Measurements from ENCODE around the gene KRTAP9-2.
"Not testable (repeated sequence)": the region's sequence is repeated elsewhere in the genome, so short reads cannot be mapped to it uniquely, and the experiment has no call there.

Gene KRTAP9-2

GRCh38 chr17:41185001-41185400 lies 41.4 kb upstream of the KRTAP9-2 start:
- TF ChIP-seq EZH2phosphoT487 (IDR thresholded peaks at IDR 0.05; ENCODE audit: borderline replicate concordance) (no peak), CTCF (conservative IDR thresholded peaks at IDR 0.05; ENCODE audit: low read length) (no peak)
- H3K9ac ChIP-seq (ENCODE audit: low read depth, low read length, poor library complexity, severe bottlenecking): no peak overlapping the region
- no peaks in the 10 kb centered on the region for H4K20me1 ChIP-seq (ENCODE audit: insufficient read depth, low read length, poor library complexity, severe bottlenecking)
- no peaks in the 10 kb centered on the region for H3F3A ChIP-seq (ENCODE audit: low read depth)
- H3K4me2 ChIP-seq (ENCODE audit: low read depth, low read length, poor library complexity, severe bottlenecking): no peak overlapping the region
- H2AFZ ChIP-seq (ENCODE audit: low read length): no peak overlapping the region
- no peaks in the 10 kb centered on the region for H3K9me2 ChIP-seq (replicated peaks; ENCODE audit: low read depth, low read length)
- no peaks in the 10 kb centered on the region for H3K27me3 ChIP-seq (ENCODE audit: insufficient read depth, low read length, poor library complexity, severe bottlenecking)
- H3K79me2 ChIP-seq (ENCODE audit: insufficient read depth, low read length): no peaks in the 10 kb centered on the region
- no peaks in the 10 kb centered on the region for H3K9me3 ChIP-seq (ENCODE audit: insufficient read depth, low read depth, low read length)
- no peaks in the 10 kb centered on the region for H3K4me1 ChIP-seq (ENCODE audit: insufficient read depth, low read length, poor library complexity, severe bottlenecking)
- H3K36me3 ChIP-seq (ENCODE audit: insufficient read depth, low read length): no peaks in the 10 kb centered on the region
- no peak overlapping the region for H3K4me3 ChIP-seq (ENCODE audit: low read length, poor library complexity, severe bottlenecking)

- Histone ChIP-seq H3K4me1 (ENCODE audit: insufficient read depth, low read length, poor library complexity, severe bottlenecking) (no peaks in the 10 kb centered on the region), H4K20me1 (ENCODE audit: insufficient read depth, low read length, poor library complexity, severe bottlenecking) (no peaks in the 10 kb centered on the region), H3K79me2 (ENCODE audit: insufficient read depth, low read length) (no peaks in the 10 kb centered on the region), H3K36me3 (ENCODE audit: insufficient read depth, low read length) (no peaks in the 10 kb centered on the region), H3K4me3 (ENCODE audit: low read length, poor library complexity, severe bottlenecking) (no peak overlapping the region), H2AFZ (ENCODE audit: low read length) (no peak overlapping the region), H3K9me2 (replicated peaks; ENCODE audit: low read depth, low read length) (no peaks in the 10 kb centered on the region), H3K9me3 (ENCODE audit: insufficient read depth, low read depth, low read length) (no peaks in the 10 kb centered on the region), H3K27me3 (ENCODE audit: insufficient read depth, low read length, poor library complexity, severe bottlenecking) (no peaks in the 10 kb centered on the region), H3F3A (ENCODE audit: low read depth) (no peaks in the 10 kb centered on the region), H3K4me2 (ENCODE audit: low read depth, low read length, poor library complexity, severe bottlenecking) (no peak overlapping the region), H3K9ac (ENCODE audit: low read depth, low read length, poor library complexity, severe bottlenecking) (no peak overlapping the region)
- TF ChIP-seq CTCF (conservative IDR thresholded peaks at IDR 0.05; ENCODE audit: low read length): no peak
- no peak for TF ChIP-seq EZH2phosphoT487 (IDR thresholded peaks at IDR 0.05; ENCODE audit: borderline replicate concordance)
Observed at GRCh38 chr17:41186872-41187271, 39.6 kb upstream of the KRTAP9-2 start.

GRCh38 chr17:41189837-41190318 lies 36.6 kb upstream of the KRTAP9-2 start, which contains the start of gene KRTAP9-1:
Gene KRTAP9-1, plus strand, starts transcription at chr17:41189887. Its CDS starts 0 bp downstream, at chr17:41189887.
- H3K4me1 ChIP-seq (ENCODE audit: insufficient read depth, low read length, poor library complexity, severe bottlenecking); H3K4me3 ChIP-seq (ENCODE audit: low read length, poor library complexity, severe bottlenecking); H3K36me3 ChIP-seq (ENCODE audit: insufficient read depth, low read length); H2AFZ ChIP-seq (ENCODE audit: low read length); H3K4me2 ChIP-seq (ENCODE audit: low read depth, low read length, poor library complexity, severe bottlenecking); H3K9me3 ChIP-seq (ENCODE audit: insufficient read depth, low read depth, low read length); H3K27me3 ChIP-seq (ENCODE audit: insufficient read depth, low read length, poor library complexity, severe bottlenecking); H3K9me2 ChIP-seq (replicated peaks; ENCODE audit: low read depth, low read length); H3K9ac ChIP-seq (ENCODE audit: low read depth, low read length, poor library complexity, severe bottlenecking); H4K20me1 ChIP-seq (ENCODE audit: insufficient read depth, low read length, poor library complexity, severe bottlenecking); H3K79me2 ChIP-seq (ENCODE audit: insufficient read depth, low read length); H3F3A ChIP-seq (ENCODE audit: low read depth): not testable (repeated sequence)

GRCh38 chr17:41190328-41190727 lies 36.1 kb upstream of the KRTAP9-2 start:
- no peaks in the 10 kb centered on the region for H3K9me2 ChIP-seq (replicated peaks; ENCODE audit: low read depth, low read length)
- H2AFZ ChIP-seq (ENCODE audit: low read length): no peak overlapping the region
- H3K4me2 ChIP-seq (ENCODE audit: low read depth, low read length, poor library complexity, severe bottlenecking): no peak overlapping the region
- H3K79me2 ChIP-seq (ENCODE audit: insufficient read depth, low read length): no peaks in the 10 kb centered on the region
- no peaks in the 10 kb centered on the region for H4K20me1 ChIP-seq (ENCODE audit: insufficient read depth, low read length, poor library complexity, severe bottlenecking)
- no peak overlapping the region for H3K9ac ChIP-seq (ENCODE audit: low read depth, low read length, poor library complexity, severe bottlenecking)
- no peaks in the 10 kb centered on the region for H3K4me1 ChIP-seq (ENCODE audit: insufficient read depth, low read length, poor library complexity, severe bottlenecking)
- TF ChIP-seq EZH2phosphoT487 (IDR thresholded peaks at IDR 0.05; ENCODE audit: borderline replicate concordance) (no peak), CTCF (conservative IDR thresholded peaks at IDR 0.05; ENCODE audit: low read length) (no peak)
- no peak overlapping the region for H3K4me3 ChIP-seq (ENCODE audit: low read length, poor library complexity, severe bottlenecking)
- no peaks in the 10 kb centered on the region for H3K9me3 ChIP-seq (ENCODE audit: insufficient read depth, low read depth, low read length)
- no peaks in the 10 kb centered on the region for H3K27me3 ChIP-seq (ENCODE audit: insufficient read depth, low read length, poor library complexity, severe bottlenecking)
- no peaks in the 10 kb centered on the region for H3F3A ChIP-seq (ENCODE audit: low read depth)
- H3K36me3 ChIP-seq (ENCODE audit: insufficient read depth, low read length): no peaks in the 10 kb centered on the region
